ENCODE data around the gene MFAP5.
A peak's percentile ranks its signal among the peaks of the same experiment; 100 is the strongest.

The MFAP5 gene

GRCh38 chr12:8662593-8662992 lies at the start of gene MFAP5:
Gene MFAP5 (minus strand): TSS chr12:8662826. CDS start chr12:8662104, 722 bp downstream.
- peak; percentile 92 for DNase-seq

GRCh38 chr12:8709124-8709830 lies 46.7 kb upstream of the MFAP5 start:
- no peak for DNase-seq

GRCh38 chr12:8702159-8702558 lies 39.5 kb upstream of the MFAP5 start:
- no peak for DNase-seq

- DNase-seq = no peak
These were observed 38.5 kb upstream of the MFAP5 start for GRCh38 chr12:8701046-8701660.

GRCh38 chr12:8699714-8700113 lies 37.1 kb upstream of the MFAP5 start:
- no peak for DNase-seq

GRCh38 chr12:8698879-8699278 lies 36.3 kb upstream of the MFAP5 start:
- DNase-seq = peak; percentile 57

GRCh38 chr12:8698132-8698851 lies 35.7 kb upstream of the MFAP5 start:
- DNase-seq = peak; percentile 50

- peak; percentile 74 for DNase-seq
These were observed 35.0 kb upstream of the MFAP5 start, which contains the start of gene RIMKLB for GRCh38 chr12:8697476-8698131. Gene RIMKLB (plus strand): TSS chr12:8697991. CDS start chr12:8713867, 15,876 bp downstream.

GRCh38 chr12:8697120-8697475 lies 34.5 kb upstream of the MFAP5 start:
- DNase-seq = peak; percentile 20

- no peak for DNase-seq
These were observed 33.9 kb upstream of the MFAP5 start for GRCh38 chr12:8696442-8697090.

GRCh38 chr12:8695116-8695515 lies 32.5 kb upstream of the MFAP5 start:
- DNase-seq = no peak

GRCh38 chr12:8692573-8692972 lies 29.9 kb upstream of the MFAP5 start:
- peak; percentile 74 for DNase-seq

GRCh38 chr12:8689681-8690080 lies 27.1 kb upstream of the MFAP5 start:
- no peak for DNase-seq

- DNase-seq = peak; percentile 91
These were observed 25.4 kb upstream of the MFAP5 start for GRCh38 chr12:8687846-8688601.

- DNase-seq = no peak
These were observed 22.4 kb upstream of the MFAP5 start for GRCh38 chr12:8685051-8685450.

- DNase-seq = peak; percentile 62
These were observed 18.7 kb upstream of the MFAP5 start for GRCh38 chr12:8681129-8681884.

GRCh38 chr12:8680533-8680932 lies 17.9 kb upstream of the MFAP5 start:
- no peak for DNase-seq

GRCh38 chr12:8678661-8679111 lies 16.1 kb upstream of the MFAP5 start:
- DNase-seq = peak; percentile 98

GRCh38 chr12:8677362-8677761 lies 14.7 kb upstream of the MFAP5 start:
- DNase-seq = no peak

GRCh38 chr12:8676651-8677050 lies 14.0 kb upstream of the MFAP5 start:
- DNase-seq = no peak

- DNase-seq = no peak
These were observed 13.0 kb upstream of the MFAP5 start for GRCh38 chr12:8675591-8676036.

Data from fibroblast of upper back skin (primary cell).